GM23248 (cell line): ENCODE data around the gene HJURP. TPM values are rescaled to one million over a fixed set of nuclear protein-coding genes. Genes with fewer than 3 reads are reported as not detected.

Experiments
- DNase-seq: peaks from one replicate; pipeline ENCODE4 v3.0.0-alpha.2; 2015
- H2AFZ ChIP-seq: fragments of 200-600 bp; sonication (generic); 2 replicates; pipeline ENCODE4 v1.6.1; 2016; ENCODE audit warnings: antibody characterized with exemption
- H3F3A ChIP-seq: fragments of 200-600 bp; sonication (generic); 2 replicates; pipeline ENCODE4 v1.6.1; 2016; ENCODE audit warnings: mild to moderate bottlenecking, antibody characterized with exemption, mixed run types; ENCODE audit not compliant: insufficient read depth
- H3K27ac ChIP-seq: fragments of 200-600 bp; sonication (generic); 2 replicates; pipeline ENCODE4 v1.5.1; 2016; ENCODE audit warnings: mild to moderate bottlenecking
- H3K27me3 ChIP-seq: fragments of 200-600 bp; sonication (generic); replicated peaks from 2 replicates; pipeline ENCODE4 v1.6.1; 2016; ENCODE audit warnings: mild to moderate bottlenecking; ENCODE audit not compliant: insufficient read depth
- H3K36me3 ChIP-seq: fragments of 200-600 bp; sonication (generic); 2 replicates; pipeline ENCODE4 v1.6.1; 2016; ENCODE audit warnings: low read depth, mild to moderate bottlenecking
- H3K4me1 ChIP-seq: fragments of 200-600 bp; sonication (generic); 2 replicates; pipeline ENCODE4 v1.6.1; 2016; ENCODE audit warnings: mild to moderate bottlenecking; ENCODE audit not compliant: insufficient read depth
- H3K4me2 ChIP-seq: fragments of 200-600 bp; sonication (generic); one replicate; pipeline ENCODE4 v1.6.1; 2016; ENCODE audit warnings: mild to moderate bottlenecking; ENCODE audit not compliant: unreplicated experiment
- H3K4me3 ChIP-seq: fragments of 200-600 bp; sonication (generic); 2 replicates; pipeline ENCODE4 v1.5.1; 2016; ENCODE audit warnings: mild to moderate bottlenecking
- H3K79me2 ChIP-seq: fragments of 200-600 bp; sonication (generic); 2 replicates; pipeline ENCODE4 v1.6.1; 2016; ENCODE audit warnings: mild to moderate bottlenecking; ENCODE audit not compliant: insufficient read depth
- H3K9ac ChIP-seq: fragments of 200-600 bp; sonication (generic); 2 replicates; pipeline ENCODE4 v1.6.1; 2016; ENCODE audit warnings: mild to moderate bottlenecking
- H3K9me2 ChIP-seq: fragments of 200-600 bp; sonication (generic); 2 replicates; pipeline ENCODE4 v1.6.1; 2016; ENCODE audit warnings: mixed run types, mild to moderate bottlenecking, moderate library complexity; ENCODE audit not compliant: insufficient read depth
- H3K9me3 ChIP-seq: fragments of 200-600 bp; sonication (generic); one replicate; pipeline ENCODE4 v1.6.1; 2017; ENCODE audit warnings: low read depth
- H4K20me1 ChIP-seq: fragments of 200-600 bp; sonication (generic); 2 replicates; pipeline ENCODE4 v1.6.0; 2016; ENCODE audit not compliant: insufficient read depth
- EZH2 ChIP-seq: fragments of 200-600 bp; sonication (generic); IDR thresholded peaks from 2 replicates; pipeline ENCODE4 v1.6.1; 2018; ENCODE audit warnings: antibody characterized with exemption, mild to moderate bottlenecking; ENCODE audit not compliant: insufficient read depth, poor library complexity, severe bottlenecking
- EZH2phosphoT487 ChIP-seq: fragments of 200-600 bp; sonication (generic); IDR thresholded peaks from 2 replicates; pipeline ENCODE4 v1.6.1; 2018; ENCODE audit warnings: antibody characterized with exemption, moderate library complexity, mild to moderate bottlenecking, low read depth; ENCODE audit not compliant: insufficient read depth
- WGBS, 2 experiments: methylation state at CpG; one replicate each; pipeline ENCODE4 v1.1.6; 2015 to 2017; ENCODE audit warnings: low lambda C conversion rate in 2 of 2, low coverage in 1 of 2; ENCODE audit errors: missing lambda C conversion rate in 2 of 2; 5-methylcytosine and 5-hydroxymethylcytosine counted together
- in situ Hi-C: fragments of 300-500 bp; cut with MboI; formaldehyde crosslinking; loops from 2 replicates; pipeline ENCODE4 v1.15.0; 2020
- polyA plus RNA-seq: library from polyadenylated mRNA; unstranded; fragments of >200 nt; fragmentation: Nextera tagmentation; extraction: Ambion mirVana; gene quantifications from 2 replicates; pipeline ENCODE4 v1.2.1, GENCODE V29; 2016
- total RNA-seq: library from RNA; depleted of rRNA; stranded (reverse); fragments of >200 nt; shearing (Covaris generic); gene quantifications from 2 replicates; pipeline ENCODE4 v1.2.3, GENCODE V29; 2014

HJURP gene
- total and polyA plus RNA-seq, 2 experiments from 2014 or later = 13.2 to 13.9 TPM

DNA sequence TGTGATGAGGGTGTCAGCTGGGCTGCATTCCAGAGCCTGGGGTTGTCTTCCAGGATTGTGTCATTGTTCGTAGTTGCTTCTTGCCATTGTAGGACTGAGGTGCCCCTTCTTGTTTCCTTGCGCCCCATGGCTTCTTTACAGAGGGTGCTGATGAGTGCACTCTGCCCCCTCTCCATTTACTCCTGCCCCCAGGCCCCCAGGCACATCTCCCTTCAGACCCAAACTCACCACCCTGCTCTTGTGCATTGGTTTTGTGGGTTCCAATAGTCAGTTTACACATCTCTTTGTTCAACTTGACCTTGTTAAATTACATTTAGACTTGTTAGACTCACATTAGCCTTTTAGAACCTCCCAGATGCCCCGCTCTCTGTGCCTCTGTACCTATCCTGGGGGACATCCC lies 33.1 kb downstream of the HJURP start:
- in situ Hi-C loops = no loop called here
- no peaks in the 10 kb centered on the region for H3K36me3 ChIP-seq
- no peak overlapping the region for H3K27ac ChIP-seq
- no peaks in the 10 kb centered on the region for H3K9me3 ChIP-seq
- TF ChIP-seq EZH2phosphoT487 (no peak), EZH2 (no peak)
- no peak for DNase-seq
- H3K4me3 ChIP-seq = no peak overlapping the region
- no peak overlapping the region for H3K4me2 ChIP-seq
- H3K27me3 ChIP-seq = peaks cover 19% of the 10 kb centered on the region
- no peaks in the 10 kb centered on the region for H3F3A ChIP-seq
- H3K79me2 ChIP-seq = no peaks in the 10 kb centered on the region
- H3K4me1 ChIP-seq = no peaks in the 10 kb centered on the region; the same call in 1 of the 2 replicates
- no peaks in the 10 kb centered on the region for H4K20me1 ChIP-seq
- 60 to 67% methylated on average over 3 of the region's 3 CpGs for WGBS, 2 experiments
- no peak overlapping the region for H2AFZ ChIP-seq
- no peaks in the 10 kb centered on the region for H3K9me2 ChIP-seq
- H3K9ac ChIP-seq = no peak overlapping the region

- H3K79me2 ChIP-seq = no peaks in the 10 kb centered on the region
- TF ChIP-seq EZH2phosphoT487 (no peak), EZH2 (no peak)
- H3K9me2 ChIP-seq = no peaks in the 10 kb centered on the region
- H3K36me3 ChIP-seq = no peaks in the 10 kb centered on the region
- peaks cover 19% of the 10 kb centered on the region for H3K27me3 ChIP-seq
- in situ Hi-C loops = no loop called here
- H3K4me2 ChIP-seq = no peak overlapping the region
- DNase-seq = no peak
- H2AFZ ChIP-seq = no peak overlapping the region
- no peaks in the 10 kb centered on the region for H3F3A ChIP-seq
- peaks cover 3% of the 10 kb centered on the region; the same call in 1 of the 2 replicates for H3K4me1 ChIP-seq
- H3K4me3 ChIP-seq = no peak overlapping the region
- no peaks in the 10 kb centered on the region for H4K20me1 ChIP-seq
- no peak overlapping the region for H3K27ac ChIP-seq
- no peak overlapping the region for H3K9ac ChIP-seq
- 39 to 42% methylated on average over 6 of the region's 6 CpGs for WGBS, 2 experiments
- H3K9me3 ChIP-seq = no peaks in the 10 kb centered on the region
Measured at GRCh38 chr2:233820774-233821105, 33.6 kb downstream of the HJURP start.

DNA sequence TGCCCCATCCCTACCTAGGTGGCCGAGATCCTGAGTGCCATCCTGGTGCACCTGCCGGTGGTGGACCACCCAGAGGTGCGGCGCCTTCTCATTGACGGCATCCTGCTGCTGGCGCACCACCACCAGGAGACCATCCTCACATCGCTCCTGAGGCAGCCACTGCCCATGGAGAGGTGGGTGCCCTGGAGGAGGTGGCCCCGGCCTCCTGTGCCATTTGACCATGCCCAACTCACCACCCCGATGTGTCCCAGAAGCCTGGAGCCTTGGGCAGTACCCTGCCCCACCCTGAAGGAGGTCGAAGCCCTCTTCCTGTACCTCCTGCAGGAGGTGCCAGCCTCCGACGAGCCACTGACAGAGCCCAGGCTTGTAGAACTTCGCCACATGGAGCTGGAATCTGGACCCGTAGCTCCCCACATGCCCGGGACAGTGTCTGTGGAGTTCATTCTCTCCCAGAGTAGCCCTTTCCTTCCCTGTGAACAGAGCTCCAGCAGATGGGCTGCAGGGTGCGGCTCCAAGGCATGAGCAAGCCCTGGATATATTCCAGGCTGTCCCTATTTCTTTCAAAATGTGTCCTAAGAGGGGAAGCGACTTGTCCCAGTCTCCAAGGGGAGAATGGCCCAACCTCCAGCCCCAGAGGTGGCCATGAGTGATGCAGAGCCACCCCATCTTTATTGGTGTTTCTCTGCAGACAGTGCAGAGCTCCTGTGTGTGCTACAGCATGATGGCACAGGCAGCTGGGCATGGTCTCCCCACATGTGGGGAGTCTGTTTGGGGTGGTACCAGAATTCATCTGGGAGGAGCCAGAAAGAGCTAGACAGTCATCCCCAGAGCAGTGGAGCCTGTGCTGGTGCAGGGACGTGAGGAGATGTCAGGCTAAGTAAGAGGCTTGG lies 34.2 kb downstream of the HJURP start:
- Histone ChIP-seq H3K9ac (no peak overlapping the region), H3K27ac (no peak overlapping the region), H3F3A (no peaks in the 10 kb centered on the region), H2AFZ (no peak overlapping the region), H3K27me3 (peaks cover 19% of the 10 kb centered on the region), H4K20me1 (no peaks in the 10 kb centered on the region), H3K4me3 (no peak overlapping the region), H3K36me3 (no peaks in the 10 kb centered on the region), H3K9me2 (no peaks in the 10 kb centered on the region), H3K79me2 (no peaks in the 10 kb centered on the region), H3K9me3 (no peaks in the 10 kb centered on the region), H3K4me1 (peaks cover 3% of the 10 kb centered on the region; the same call in 1 of the 2 replicates), H3K4me2 (no peak overlapping the region)
- WGBS, 2 experiments = 33 to 42% methylated on average over 17 to 18 of the region's 18 CpGs
- TF ChIP-seq EZH2 (no peak), EZH2phosphoT487 (no peak)
- peak; percentile 24 for DNase-seq
- in situ Hi-C loops = no loop called here

- no peak for DNase-seq
Measured at GRCh38 chr2:233818639-233819621, 35.4 kb downstream of the HJURP start.

More at GRCh38 chr2:233818639-233819621, 35.4 kb downstream of the HJURP start:
- TF ChIP-seq EZH2phosphoT487 (no peak), EZH2 (no peak)
- no peaks in the 10 kb centered on the region for H3K79me2 ChIP-seq
- no peaks in the 10 kb centered on the region for H3K9me3 ChIP-seq
- no peak overlapping the region for H3K27ac ChIP-seq
- no peaks in the 10 kb centered on the region for H3F3A ChIP-seq
- no peaks in the 10 kb centered on the region for H3K36me3 ChIP-seq
- in situ Hi-C loops = no loop called here
- no peak overlapping the region for H2AFZ ChIP-seq
- H3K9ac ChIP-seq = no peak overlapping the region
- H3K27me3 ChIP-seq = peaks cover 12% of the 10 kb centered on the region
- H4K20me1 ChIP-seq = no peaks in the 10 kb centered on the region
- H3K4me1 ChIP-seq = peaks cover 3% of the 10 kb centered on the region; the same call in 1 of the 2 replicates
- no peaks in the 10 kb centered on the region for H3K9me2 ChIP-seq
- H3K4me3 ChIP-seq = no peak overlapping the region
- WGBS, 2 experiments = 42 to 49% methylated on average over 14 to 17 of the region's 17 CpGs
- no peak overlapping the region for H3K4me2 ChIP-seq
